Astrocyte (in vitro differentiated cells and primary cell): Measurements from ENCODE around the gene TLN1.

Experiments
- EZH2 ChIP-seq: IDR thresholded peaks from 2 replicates; pipeline ENCODE4 v1.6.1; 2012; ENCODE audit warnings: mild to moderate bottlenecking, low read length, inconsistent platforms; ENCODE audit not compliant: insufficient read depth
- TF ChIP-seq, protein P1 (sequence below): IDR thresholded peaks from 2 replicates; pipeline ENCODE4 v1.5.1; 2011; ENCODE audit warnings: low read depth, mild to moderate bottlenecking, inconsistent platforms, low read length, moderate library complexity; ENCODE audit not compliant: insufficient read depth

DNA sequence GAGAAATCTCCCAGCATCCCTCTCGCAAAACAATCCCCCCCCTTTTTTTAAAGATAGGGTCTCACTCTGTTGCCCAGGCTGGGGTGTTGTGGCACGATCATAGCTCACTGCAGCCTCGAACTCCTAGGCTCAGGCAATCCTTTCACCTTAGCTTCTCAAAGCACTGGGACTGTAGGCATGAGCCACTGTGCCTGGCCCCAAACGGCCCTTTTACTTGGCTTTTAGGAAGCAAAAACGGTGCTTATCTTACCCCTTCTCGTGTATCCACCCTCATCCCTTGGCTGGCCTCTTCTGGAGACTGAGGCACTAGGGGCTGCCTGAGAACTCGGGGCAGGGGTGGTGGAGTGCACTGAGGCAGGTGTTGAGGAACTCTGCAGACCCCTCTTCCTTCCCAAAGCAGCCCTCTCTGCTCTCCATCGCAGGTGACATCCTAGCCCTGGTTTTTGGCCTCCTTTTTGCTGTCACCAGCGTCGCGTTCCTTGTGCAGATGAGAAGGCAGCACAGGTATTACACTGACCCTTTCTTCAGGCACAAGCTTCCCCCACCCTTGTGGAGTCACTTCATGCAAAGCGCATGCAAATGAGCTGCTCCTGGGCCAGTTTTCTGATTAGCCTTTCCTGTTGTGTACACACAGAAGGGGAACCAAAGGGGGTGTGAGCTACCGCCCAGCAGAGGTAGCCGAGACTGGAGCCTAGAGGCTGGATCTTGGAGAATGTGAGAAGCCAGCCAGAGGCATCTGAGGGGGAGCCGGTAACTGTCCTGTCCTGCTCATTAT is 51.5 kb downstream of the TLN1 start:
- no peak for TF ChIP-seq EZH2
- TF ChIP-seq, protein P1, sequence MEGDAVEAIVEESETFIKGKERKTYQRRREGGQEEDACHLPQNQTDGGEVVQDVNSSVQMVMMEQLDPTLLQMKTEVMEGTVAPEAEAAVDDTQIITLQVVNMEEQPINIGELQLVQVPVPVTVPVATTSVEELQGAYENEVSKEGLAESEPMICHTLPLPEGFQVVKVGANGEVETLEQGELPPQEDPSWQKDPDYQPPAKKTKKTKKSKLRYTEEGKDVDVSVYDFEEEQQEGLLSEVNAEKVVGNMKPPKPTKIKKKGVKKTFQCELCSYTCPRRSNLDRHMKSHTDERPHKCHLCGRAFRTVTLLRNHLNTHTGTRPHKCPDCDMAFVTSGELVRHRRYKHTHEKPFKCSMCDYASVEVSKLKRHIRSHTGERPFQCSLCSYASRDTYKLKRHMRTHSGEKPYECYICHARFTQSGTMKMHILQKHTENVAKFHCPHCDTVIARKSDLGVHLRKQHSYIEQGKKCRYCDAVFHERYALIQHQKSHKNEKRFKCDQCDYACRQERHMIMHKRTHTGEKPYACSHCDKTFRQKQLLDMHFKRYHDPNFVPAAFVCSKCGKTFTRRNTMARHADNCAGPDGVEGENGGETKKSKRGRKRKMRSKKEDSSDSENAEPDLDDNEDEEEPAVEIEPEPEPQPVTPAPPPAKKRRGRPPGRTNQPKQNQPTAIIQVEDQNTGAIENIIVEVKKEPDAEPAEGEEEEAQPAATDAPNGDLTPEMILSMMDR: no peak
